T-helper 1 cell treated with Interleukin-12 subunit alpha and Interleukin-12 subunit beta and Interleukin-4 antibody, amounts not matched to agents 30 ng/mL and 1 ng/mL, for 36 hours (primary cell): ENCODE data around the gene KIAA1614. TPM values are rescaled to one million over a fixed set of nuclear protein-coding genes. Genes with fewer than 3 reads are reported as not detected.

Source experiments
- intact Hi-C: fragments of 100-400 bp; cut with micrococcal nuclease; formaldehyde crosslinking; loops from one replicate; pipeline ENCODE4 v1.15.1; 2024
- total RNA-seq: library from RNA; stranded (reverse); gene quantifications from 2 replicates; pipeline ENCODE4 v1.2.3, GENCODE V29; 2022

Gene KIAA1614
- total RNA-seq, 1 donor from 2014 or later = 0.37 TPM

DNA sequence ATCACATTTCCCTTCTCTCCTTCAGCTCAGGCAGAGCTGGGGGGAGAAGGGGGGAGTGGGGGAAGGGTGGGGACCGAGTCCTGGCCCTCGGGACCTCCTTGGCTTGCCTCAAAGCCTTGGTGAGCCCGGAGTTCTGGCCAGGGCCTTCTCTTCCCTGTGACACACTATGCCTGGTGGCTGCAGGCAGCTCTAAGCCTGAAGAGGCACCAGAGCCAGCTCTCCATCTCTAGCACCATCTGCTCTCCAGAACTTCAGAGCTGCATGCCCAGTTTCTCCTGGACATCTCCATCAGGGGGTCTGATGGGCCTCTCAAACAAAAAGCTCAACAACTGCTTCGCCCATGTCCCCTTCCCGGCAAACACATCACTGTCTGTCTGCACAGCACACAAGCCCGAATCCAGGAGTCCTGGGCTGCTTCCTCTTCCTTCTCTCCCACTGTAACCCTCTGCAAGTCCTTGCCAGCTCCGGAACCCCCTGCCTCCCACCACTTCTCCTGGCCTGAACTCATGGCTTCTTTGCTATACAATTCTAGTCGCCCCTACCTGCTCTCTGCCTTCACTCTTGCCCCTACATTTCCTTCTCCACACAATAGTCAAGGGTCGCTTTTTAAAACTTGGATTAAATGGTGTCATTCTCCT is 26.5 kb downstream of the KIAA1614 start:
- intact Hi-C loops = no loop called here

DNA sequence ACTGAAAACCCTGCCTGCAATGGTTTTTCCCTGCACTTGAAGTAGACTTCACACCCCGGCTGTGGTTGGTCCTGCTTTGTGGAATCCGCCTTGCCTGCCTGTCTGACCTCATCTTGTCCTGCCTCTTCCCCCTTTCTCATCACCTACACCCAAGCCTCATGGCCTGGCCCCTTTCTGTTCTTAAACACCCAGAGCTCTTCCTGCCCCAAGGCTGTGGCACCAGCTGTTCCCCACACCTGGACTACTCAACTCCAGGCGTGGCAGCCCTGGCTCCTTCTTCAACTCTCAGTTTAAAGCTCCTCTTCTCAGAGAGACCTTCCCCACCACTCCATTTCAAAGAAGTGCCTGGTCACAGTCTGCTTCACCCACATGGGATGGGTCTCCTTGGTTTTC is 27.0 kb downstream of the KIAA1614 start:
- intact Hi-C loops = no loop called here

DNA sequence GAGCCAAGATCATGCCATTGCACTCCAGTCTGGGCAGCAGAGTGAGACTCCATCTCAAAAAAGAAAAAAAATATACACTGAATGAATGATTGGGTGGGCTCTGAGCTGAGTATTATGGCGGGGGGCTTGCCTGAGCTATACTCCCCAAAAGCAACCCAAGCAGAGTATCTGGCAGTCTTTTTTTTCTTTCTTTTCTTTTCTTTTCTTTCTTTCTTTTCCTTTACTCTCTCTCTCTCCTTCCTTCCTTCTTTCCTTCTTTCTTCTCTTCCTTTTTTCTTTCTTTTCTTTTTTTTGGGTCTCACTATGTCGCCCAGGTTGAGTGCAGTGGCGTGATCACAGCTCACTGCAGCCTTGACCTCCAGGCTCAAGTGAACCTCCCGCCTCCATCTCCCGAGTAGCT is 27.7 kb downstream of the KIAA1614 start:
- intact Hi-C loops = no loop called here

DNA sequence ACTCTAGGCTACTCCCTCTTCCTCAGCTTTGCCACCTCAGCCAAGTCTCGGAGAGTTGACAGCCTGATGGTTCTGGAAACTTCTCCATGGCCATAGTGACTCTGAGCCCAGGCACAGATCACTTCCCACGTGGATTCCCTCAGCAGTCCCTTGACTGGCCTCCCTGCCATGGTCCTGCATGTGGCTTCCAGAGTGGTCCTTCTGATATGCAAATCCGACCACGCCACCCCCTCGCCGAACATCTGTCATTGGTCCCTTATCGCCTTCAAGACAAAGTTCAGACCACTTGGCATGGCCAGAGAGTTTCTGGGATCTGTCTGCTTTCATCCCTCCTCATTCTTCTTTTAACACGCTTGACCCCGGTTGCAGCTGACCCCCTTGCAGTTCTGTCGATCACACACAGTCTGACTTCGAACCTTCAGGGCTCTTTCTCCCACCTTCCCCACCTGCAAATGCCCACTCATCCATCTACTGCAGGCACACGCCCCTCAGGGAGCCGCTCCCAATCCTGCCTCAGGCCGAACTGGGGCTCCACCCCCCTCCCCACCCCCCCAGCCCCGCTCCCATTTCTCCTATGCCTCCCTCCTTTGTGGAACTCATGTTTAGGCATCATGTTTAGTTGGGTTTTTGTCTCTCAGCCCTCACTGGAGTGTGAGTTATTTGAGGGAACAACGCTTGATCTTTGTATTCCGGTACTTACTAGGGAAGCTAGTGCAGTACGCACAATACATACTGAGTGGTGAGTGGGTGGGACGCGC is 29.0 kb downstream of the KIAA1614 start:
- intact Hi-C loops = no loop called here

DNA sequence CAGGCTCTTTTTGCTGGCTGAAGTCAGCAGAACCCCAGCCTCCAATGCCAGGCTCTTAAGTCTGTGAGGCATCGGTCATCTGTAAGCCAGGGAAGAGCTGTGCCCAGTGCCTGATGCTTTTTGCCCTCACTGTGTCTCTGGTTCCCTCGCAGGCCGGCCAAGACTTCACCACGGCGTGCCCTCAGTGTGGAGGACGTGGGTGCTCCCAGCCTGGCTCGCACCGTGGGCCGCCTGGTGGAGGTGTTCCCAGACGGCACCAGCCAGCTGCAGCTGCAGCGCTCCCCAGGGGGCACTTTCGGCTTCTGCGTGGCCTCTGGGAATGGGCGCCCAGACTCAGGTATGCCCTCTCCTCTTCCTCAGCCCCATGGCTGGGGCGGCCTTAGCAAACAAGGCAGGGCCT is 32.5 kb downstream of the KIAA1614 start:
- intact Hi-C loops = no loop called here

DNA sequence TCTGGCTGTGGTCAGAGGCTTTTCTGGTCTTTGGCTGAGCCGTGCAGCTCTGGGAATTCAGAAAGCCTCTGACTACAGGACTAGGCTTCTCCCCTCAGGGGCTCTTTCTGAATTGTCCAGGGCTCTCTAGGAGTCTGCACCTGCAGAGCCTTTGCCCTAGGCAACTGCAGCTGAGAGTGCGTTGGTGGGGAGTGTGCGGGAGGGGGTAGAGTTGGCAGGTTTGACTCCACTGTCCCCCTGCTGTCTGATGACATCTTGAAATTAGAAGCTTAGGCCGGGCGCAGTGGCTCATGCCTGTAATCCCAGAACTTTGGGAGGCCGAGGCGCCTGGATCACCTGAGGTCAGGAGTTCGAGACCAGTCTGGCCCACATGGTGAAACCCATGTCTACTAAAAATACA is 32.9 kb downstream of the KIAA1614 start:
- intact Hi-C loops = no loop called here

DNA sequence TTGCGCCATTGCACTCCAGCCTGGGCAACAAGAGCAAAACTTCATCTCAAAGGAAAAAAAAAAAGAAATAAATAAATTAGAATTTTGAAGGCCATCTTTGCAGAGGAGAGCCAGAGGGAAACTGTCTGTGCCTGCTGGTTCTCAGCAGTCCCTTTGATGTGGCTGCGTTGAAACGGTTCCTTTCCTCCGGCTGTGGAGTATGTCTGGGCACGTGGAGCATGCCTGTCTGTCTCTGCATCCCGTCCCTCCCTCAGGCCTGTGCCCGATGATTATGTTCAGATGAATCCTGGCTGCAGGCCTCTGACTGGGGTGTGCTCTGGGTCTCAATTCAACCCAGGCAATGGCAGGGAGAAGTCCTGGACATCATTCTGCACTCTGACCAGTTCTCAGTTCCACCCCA is 33.4 kb downstream of the KIAA1614 start:
- intact Hi-C loops = no loop called here

DNA sequence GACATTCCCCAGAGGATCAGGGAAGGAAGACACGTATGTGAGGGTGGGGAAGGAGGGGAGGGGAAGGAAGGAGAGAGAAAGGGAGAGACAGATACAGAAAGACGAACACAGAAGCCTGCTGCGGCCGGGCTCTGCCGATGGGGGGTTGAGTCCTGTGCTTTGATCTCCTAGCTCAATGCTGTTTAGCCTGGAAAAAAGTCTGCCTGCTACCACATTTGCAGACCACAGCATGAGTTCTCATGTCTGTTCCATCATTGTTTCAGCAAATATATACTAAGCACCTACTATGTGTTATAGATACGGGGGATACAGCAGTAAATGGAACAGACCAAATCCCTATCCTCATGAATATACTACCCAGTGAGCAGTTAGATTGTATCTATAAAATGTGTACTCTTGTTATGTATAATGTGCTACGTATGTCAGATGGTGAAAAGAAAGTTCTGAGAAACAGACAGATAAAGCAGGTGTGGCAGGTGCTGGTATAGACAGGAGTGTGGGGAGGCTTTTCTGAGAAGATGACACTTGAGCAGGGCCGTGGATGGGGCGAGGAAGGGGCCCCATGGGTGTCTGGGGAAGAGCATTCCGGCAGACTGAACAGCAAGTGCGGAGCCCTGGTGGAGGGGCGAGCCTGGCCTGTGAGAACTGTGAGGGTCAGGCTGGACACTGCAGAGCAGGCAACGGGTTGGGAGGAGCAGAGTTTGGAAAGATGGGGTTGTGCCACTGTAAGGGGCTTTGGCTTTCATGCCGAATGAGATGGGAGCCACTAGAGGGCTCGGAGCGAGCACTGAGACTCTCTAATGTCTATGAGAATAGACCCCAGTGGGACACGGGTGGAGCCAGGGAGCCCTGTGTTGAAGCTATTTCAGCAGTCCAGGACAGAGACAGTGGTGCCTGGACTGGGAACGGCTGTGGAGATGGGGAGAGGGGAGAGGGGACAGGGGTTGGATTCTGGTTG is 34.1 kb downstream of the KIAA1614 start:
- intact Hi-C loops = no loop called here

DNA sequence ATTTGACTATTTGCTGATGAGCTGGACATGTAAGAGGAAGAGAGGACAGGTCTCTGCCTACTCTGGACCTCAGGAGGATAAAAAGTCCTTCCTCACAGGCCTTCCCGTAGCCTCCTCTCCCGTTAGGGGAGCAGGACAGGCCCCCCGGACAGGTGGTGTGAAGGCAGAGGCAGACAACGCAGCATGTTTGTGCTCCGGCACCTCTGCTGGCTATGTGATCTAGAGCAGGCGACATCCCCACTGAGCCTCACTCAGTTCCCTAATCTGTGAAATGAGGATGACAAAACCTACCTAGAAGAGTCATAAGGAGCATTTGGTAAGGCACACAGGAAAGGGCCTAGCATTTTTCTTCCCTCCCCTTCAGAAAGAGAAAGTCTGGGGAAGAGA is 34.8 kb downstream of the KIAA1614 start:
- intact Hi-C loops = no loop called here

DNA sequence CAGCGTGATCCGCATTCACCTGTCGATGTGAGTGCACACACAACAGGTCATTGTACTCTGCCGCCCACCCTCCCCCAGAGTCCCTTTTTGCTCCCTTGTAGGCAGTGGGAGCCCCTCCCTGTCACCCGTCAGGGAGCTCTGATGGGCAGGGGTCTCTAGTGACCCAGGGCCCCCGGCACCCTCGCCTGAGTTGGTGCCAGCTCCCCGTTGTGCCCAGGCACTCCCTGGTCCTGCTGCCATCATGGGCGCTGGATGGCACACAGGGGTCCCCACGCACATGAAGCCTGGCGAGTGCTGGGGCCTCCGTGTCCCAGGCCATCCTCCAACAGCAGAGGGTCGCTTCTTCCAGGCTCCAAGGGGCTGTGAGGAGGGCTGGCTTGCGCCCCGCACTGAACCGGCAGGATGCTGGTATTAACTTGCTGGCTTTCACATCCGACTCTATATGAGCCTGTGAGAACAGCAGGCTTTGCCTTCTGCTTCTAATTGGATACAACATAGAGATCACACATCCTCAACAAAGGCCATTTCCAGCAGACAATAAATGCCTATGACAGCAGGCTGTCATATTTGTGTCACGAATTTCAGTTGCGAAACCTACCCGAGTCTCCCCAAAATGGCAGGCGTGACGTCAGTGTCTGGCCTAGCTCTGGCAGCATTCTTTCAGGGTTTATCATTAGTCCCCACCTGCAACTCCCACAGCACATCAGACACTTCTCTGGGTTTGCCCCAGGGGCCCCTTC is 35.4 kb downstream of the KIAA1614 start:
- intact Hi-C loops = no loop called here

DNA sequence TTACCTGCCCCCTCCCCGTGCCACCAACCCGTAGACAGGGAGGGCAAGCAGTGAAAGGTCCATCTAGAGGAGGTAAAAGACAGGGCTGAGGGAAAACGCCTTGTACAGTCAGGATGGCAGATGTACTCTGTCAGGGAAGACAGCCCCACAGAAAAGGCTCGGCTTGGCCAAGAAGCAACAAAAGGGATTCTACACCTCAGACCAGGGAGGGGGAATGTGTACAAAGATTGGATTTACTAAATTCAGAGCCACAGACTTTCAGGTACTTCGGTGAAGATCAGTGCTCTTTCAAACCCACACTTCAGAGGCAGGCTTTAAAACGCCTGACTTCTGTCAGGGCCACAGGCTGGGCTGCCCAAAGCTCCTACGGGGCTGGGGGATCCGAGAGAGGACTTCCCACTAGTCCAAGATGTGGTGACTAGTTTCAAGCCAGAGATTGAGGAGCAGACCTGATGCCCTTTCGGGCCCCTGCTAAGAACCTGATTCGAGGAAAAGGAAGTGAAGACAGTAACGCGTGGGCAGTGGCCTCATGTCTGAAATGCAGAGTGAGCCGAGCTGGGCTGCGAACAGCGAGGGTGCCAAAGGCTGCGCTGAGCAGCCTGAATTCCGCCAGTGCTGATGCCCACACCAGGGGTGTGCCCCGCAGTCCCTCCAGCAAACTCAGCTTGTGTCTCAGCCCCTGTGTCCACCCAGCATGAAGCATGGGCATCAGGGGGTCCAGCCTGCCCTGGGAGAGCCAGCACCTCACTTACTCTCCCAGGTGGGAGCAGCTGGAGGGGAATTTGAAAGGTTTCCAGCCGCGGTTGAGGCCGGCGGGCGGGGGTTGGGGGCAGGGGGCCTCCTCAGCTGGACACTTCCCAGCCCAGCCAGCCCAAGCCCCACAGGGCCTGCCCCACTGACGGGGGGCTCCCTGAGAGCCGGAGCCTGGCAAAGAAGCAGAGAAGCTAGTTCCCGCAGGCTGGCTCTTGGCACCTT is 36.2 kb downstream of the KIAA1614 start:
- intact Hi-C loops = no loop called here

DNA sequence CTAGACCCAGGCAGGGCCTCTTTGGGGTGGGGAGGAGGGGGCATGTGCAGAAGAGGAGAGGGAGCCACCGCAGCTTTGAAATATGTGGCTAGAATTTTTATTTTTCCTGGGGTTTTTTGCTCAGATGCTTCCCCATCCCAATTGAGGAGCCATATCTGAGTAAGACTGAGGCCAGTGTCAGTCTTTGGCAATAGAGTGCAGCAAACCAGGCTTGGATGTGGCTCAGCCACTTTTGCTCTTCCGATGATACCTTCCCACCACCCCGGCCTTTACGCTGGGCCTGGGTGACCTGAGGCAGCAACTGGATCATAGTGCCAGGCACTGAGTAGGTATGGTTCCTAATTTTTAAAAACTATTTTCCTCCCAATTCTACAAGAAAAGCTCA is 36.9 kb downstream of the KIAA1614 start:
- intact Hi-C loops = no loop called here

DNA sequence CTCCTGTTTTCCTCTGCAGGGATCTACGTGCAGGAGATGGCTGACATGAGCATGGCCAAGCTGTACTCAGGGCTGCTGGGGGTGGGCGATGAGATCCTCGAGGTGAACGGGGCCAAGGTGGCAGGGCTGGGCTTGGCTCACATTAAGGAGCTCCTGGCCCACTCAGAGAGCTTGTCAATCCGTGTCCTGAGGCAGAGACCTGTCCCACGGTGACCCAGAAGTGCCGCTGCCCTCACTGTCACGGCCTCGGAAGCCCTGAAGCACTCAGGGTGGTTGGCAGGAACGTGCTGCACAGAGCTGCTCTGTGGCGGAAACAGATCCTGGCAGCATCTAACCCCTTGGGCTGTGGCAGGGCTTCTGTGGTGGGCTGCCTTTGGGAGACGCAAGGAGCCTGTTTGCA is 37.6 kb downstream of the KIAA1614 start:
- intact Hi-C loops = loop anchor here (5.0 kb wide), 1 partner anchor 137 kb away; the partner anchor contains the start of gene IER5

DNA sequence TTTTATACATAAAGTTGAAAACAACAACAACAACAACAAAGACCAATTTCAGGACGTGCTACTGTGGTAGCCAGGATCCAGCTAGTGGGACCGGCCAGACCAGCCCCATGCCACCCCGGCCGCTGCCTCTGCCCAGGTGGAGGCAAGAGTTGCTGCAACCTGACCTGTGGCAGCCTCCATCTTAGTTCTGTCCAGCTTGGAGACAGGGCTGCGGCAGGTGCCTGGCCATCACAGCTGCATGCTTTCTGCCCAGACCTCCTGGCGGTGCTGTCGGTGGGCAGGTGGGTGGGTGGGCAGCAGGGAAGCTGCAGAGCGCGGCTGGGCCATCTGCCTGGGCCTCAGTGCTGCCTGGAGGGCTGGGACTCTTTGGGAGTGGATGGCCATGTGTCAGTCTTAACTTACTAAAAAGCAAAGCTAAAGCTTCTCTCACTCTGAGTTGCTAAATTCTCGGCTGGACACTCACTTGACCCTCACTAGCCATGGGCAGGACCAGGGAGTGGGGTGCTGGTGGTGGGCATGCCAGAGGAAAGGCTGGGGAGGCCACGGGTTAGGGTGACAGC is 38.6 kb downstream of the KIAA1614 start:
- intact Hi-C loops = loop anchor here (5.0 kb wide), 1 partner anchor 136 kb away; the partner anchor contains the start of gene IER5

DNA sequence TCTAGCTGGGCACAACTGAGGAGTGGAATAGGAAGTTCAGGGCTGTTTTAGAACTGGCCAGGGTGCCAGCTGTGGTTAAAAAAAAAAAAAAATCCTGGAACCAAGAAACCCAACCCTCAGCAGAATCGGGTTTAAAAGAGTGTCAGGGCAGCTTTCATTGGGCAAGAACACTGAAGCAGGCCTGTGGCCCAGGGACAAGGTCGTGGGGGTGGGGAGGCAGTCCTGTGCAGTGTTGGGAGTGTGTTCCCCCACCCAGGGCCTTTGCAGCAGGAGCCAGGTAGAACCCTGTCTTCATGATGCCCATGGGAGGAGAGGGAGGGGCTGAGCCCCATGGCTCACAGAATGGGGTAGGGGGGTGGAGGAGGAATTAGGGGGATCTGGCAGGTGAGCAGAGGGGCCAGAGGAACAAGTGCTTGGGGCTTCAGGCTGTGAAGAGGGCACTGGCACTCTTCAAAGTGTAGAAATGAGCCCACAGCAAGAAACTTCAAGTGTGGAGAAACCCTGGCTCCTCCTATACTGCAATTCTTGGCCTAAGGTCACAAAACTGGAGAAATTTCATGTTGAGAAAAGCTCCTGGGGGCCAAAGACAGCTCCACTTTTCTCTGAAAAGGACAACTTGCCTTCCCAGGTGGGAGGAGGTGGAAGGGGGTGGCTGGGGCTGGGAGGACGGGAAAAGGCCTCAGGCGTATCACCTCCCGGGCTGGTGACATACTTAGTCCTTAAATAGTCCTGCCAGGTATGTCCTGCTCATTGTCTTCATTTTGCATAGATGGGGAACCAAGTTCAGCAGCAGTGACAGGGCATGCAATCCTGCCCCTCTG is 39.3 kb downstream of the KIAA1614 start:
- intact Hi-C loops = loop anchor here (5.0 kb wide), 1 partner anchor 135 kb away; the partner anchor contains the start of gene IER5

DNA sequence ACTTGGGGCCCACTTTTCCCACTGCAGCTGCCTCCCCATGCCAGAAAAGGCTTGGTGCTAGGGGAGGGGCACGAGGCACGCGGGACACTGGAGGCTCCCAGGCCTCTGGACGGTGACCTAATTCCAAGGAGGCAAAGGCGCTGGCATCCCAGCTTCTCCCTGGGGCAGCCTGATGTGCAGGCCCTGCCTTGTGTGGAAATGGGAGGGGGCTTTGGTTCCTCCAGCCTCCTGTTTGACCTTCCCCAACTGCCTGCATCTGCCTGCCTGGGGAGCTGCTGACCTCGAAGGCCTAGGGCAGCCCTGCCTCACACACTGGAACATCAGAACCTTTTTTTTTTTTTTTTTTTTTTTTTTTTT is 39.9 kb downstream of the KIAA1614 start:
- intact Hi-C loops = loop anchor here (5.0 kb wide), 1 partner anchor 135 kb away; the partner anchor contains the start of gene IER5

DNA sequence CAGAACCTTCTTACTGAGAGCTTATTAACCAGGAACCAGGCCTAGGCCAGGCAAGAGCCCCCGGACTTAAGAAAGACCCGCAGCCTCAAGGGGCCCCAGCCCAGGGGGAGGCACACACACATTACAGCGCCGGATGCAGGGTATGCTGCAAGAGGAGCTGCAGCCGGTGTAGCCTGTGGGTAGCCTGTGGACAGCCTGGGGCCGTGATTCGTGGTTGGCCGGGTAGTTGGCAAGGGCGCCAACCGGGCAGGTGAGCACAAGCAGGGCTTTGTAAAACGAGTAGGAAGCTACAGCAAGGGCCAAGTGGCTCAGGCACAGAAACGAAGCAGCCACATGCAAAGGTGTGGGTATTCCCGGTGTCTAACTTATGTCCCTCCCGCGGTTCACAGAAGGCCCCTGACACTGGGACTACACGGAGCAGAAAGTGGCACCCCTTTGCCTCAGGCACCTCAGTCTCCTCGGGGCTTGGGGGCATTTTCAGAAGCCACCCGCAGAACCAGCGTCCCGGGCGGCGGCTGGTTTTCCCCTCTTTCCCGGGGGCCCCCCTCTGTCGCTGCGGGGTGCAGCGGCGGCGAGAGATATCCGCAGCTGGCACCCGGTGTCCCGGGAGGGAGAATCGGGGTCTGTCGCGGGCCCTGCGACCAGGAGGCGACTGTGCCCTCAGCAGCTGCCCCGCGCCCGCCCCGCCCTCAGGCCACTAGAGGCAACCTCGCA is 40.8 kb downstream of the KIAA1614 start:
- intact Hi-C loops = loop anchor here (5.0 kb wide), 1 partner anchor 134 kb away; the partner anchor contains the start of gene IER5
